Islet precursor cell (in vitro differentiated cells): ENCODE data around the gene ROPN1B.

Experiments used
- DNase-seq: peaks from one replicate; pipeline ENCODE4 v3.0.0-alpha.2; 2018

ROPN1B gene

GRCh38 chr3:126005951-126006350 lies 37.0 kb downstream of the ROPN1B start:
- peak; percentile 36 for DNase-seq

GRCh38 chr3:126008219-126008618 lies 39.2 kb downstream of the ROPN1B start:
- peak; percentile 22 for DNase-seq

- no peak for DNase-seq
Observed at GRCh38 chr3:126009181-126009580, 40.2 kb downstream of the ROPN1B start.

- peak; percentile 42 for DNase-seq
Observed at GRCh38 chr3:126013751-126014156, 44.8 kb downstream of the ROPN1B start.

GRCh38 chr3:126014252-126014651 lies 45.3 kb downstream of the ROPN1B start:
- DNase-seq, result no peak

GRCh38 chr3:126015075-126015474 lies 46.1 kb downstream of the ROPN1B start:
- no peak for DNase-seq

- peak; percentile 27 for DNase-seq
Observed at GRCh38 chr3:126016616-126017015, 47.6 kb downstream of the ROPN1B start.

- no peak for DNase-seq
Observed at GRCh38 chr3:126017362-126017761, 48.4 kb downstream of the ROPN1B start.

- DNase-seq, result no peak
Observed at GRCh38 chr3:126018545-126018944, 49.6 kb downstream of the ROPN1B start.

GRCh38 chr3:126018995-126019394 lies 50.0 kb downstream of the ROPN1B start:
- DNase-seq, result no peak

- DNase-seq, result peak; percentile 43
Observed at GRCh38 chr3:126019683-126020082, 50.7 kb downstream of the ROPN1B start.

GRCh38 chr3:126021224-126021623 lies 52.2 kb downstream of the ROPN1B start:
- DNase-seq, result peak; percentile 25

GRCh38 chr3:126021702-126022101 lies 52.7 kb downstream of the ROPN1B start:
- DNase-seq, result no peak

GRCh38 chr3:126022741-126023359 lies 53.9 kb downstream of the ROPN1B start:
- no peak for DNase-seq

- no peak for DNase-seq
Observed at GRCh38 chr3:126023390-126023789, 54.4 kb downstream of the ROPN1B start.

GRCh38 chr3:126024049-126024854 lies 55.3 kb downstream of the ROPN1B start:
- DNase-seq, result no peak

GRCh38 chr3:126025116-126025729 lies 56.2 kb downstream of the ROPN1B start:
- DNase-seq, result no peak

- DNase-seq, result no peak
Observed at GRCh38 chr3:126025862-126026261, 56.9 kb downstream of the ROPN1B start.

GRCh38 chr3:126026277-126026751 lies 57.3 kb downstream of the ROPN1B start:
- peak; percentile 22 for DNase-seq

- no peak for DNase-seq
Observed at GRCh38 chr3:126026761-126027160, 57.8 kb downstream of the ROPN1B start.

- DNase-seq, result peak; percentile 16
Observed at GRCh38 chr3:126028096-126028495, 59.1 kb downstream of the ROPN1B start.

- no peak for DNase-seq
Observed at GRCh38 chr3:126029241-126029640, 60.3 kb downstream of the ROPN1B start.

- no peak for DNase-seq
Observed at GRCh38 chr3:126030455-126030854, 61.5 kb downstream of the ROPN1B start.

- peak; percentile 35 for DNase-seq
Observed at GRCh38 chr3:126031981-126032471, 63.0 kb downstream of the ROPN1B start.
